Endometrial microvascular endothelial cells (primary cell): ENCODE measurements around the gene GCKR. TPM values are rescaled to one million over a fixed set of nuclear protein-coding genes. Genes with fewer than 3 reads are reported as not detected.

ENCODE experiments used
- in situ Hi-C: cut with HindIII; loops from 2 replicates; pipeline ENCODE4 v1.10.0; 2017; ENCODE audit warnings: low sequenced_read_pairs, low pct_unique_long_range_greater_than_20kb; ENCODE audit errors: inconsistent ontology term
- total RNA-seq: library from RNA; depleted of rRNA; stranded (reverse); fragments of >200 nt; gene quantifications from one replicate; pipeline ENCODE4 v1.2.3, GENCODE V29; 2015; ENCODE audit errors: inconsistent ontology term

Gene GCKR
- total RNA-seq, 1 donor from 2014 or later = 2.6 TPM

GRCh38 chr2:27566628-27567027, 70.0 kb downstream of the GCKR start:
- in situ Hi-C loops = no loop called here

DNA sequence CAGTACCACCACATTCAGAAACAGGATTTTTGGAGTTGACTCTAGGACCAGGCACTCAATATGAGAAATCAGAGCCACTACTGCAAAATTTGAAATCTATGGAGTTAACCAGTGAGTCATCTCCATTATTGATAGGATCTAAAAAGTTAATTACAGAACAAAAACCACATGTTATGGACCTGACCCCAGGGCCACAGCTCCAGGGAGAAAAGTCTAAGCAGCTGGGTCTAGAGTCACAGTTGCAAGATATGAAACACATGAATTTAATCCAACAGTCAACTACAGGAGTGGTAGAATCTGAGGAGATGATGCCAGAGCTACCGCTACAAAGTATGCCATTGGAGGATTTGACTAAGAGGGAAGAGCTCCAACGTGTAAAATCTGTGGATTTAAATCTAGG, 72.8 kb downstream of the GCKR start:
- in situ Hi-C loops = no loop called here

DNA sequence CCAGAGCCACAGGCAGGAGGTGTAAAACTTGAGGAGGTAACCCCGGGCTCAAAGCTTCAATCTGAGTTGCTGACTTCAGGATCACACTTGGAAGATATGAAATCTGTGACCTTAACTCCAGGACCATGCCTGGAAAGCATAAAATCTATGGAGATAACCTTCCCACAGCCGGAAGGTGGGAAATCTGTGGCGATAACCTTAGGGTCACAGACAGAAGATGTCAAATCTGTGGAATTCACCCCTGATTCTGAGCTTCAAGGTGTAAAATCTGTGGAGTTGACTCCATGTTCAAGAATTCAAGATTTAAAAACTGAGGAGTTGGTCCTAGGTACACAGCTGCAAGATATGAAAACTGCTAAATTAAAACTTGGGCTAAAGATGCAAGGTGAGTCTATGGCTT, 74.6 kb downstream of the GCKR start:
- in situ Hi-C loops = no loop called here

DNA sequence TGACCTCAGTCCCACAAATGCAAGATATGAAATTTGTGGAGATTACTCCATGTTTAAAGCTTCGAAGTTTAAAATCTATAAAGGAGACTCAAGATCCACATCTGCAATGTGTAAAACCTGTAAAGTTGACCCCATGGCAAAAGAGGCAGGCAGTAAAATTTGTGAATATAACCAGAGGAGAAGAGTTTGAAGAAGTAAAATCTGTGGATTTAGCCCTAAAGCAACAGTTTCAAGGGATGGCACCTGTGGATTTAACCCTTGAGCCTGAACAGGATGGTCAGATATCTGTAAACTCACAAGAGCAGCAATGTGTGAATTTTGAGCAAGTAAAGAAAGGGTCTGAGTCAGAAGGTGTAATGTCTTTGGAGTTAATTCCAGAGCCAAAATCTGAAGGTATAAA, 75.0 kb downstream of the GCKR start:
- in situ Hi-C loops = no loop called here

DNA sequence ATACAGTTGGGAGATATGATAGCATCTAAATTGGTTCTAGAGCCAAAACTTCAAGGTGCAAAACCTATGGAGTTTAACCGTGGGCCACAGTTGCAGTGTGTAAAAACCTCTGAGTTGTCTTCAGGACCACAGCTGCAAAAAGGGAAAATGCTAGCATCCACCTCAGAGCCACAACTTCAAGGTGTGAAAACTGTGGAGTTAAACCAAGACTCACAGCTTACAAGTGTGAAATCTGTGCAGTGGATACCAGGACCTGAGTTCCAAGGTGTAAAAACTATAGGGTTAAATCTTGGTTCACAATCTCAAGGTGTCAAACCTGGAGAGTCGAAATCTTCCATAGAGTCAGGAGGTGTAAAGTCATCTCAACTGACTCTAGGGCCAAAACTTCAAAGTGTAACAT, 75.8 kb downstream of the GCKR start:
- in situ Hi-C loops = no loop called here

DNA sequence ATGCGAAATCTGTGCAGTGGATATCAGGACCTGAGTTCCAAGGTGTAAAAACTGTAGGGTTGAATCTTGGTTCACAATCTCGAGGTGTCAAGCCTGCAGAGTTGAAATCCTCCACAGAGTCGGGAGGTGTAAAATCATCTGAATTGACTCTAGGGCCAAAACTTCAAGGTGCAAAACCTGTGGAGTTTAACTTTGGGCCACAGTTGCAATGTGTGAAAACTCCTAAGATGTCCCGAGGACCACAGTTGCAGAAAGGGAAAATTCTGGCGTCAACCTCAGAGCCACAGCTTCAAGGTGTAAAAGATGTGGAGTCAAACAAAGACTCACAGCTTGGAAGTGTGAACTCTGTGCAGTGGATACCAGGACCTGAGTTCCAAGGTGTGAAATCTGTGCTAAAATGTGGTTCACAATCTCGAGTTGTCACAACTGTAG, 76.4 kb downstream of the GCKR start:
- in situ Hi-C loops = no loop called here

Other genes with a start within 250 kb of the GCKR start
- gene SLC30A3, start 233.8 kb upstream of the GCKR start, total RNA-seq = 8.2 TPM
- not detected for gene DNAJC5G, start 221.4 kb upstream of the GCKR start, total RNA-seq
- 0.56 TPM for gene TRIM54, start 214.4 kb upstream of the GCKR start, total RNA-seq
- not detected for gene UCN, start 188.4 kb upstream of the GCKR start, total RNA-seq
- gene MPV17, start 173.7 kb upstream of the GCKR start, total RNA-seq = 115 TPM
- gene GTF3C2, start 140.1 kb upstream of the GCKR start, total RNA-seq = 43.2 TPM
- 63.6 TPM for gene EIF2B4, start 126.5 kb upstream of the GCKR start, total RNA-seq
- 163 TPM for gene SNX17, start 126.2 kb upstream of the GCKR start, total RNA-seq
- 4.4 TPM for gene ZNF513, start 116.1 kb upstream of the GCKR start, total RNA-seq
- 156 TPM for gene PPM1G, start 87.2 kb upstream of the GCKR start, total RNA-seq
- 111 TPM for gene NRBP1, start 68.2 kb upstream of the GCKR start, total RNA-seq
- gene KRTCAP3, start 54.5 kb upstream of the GCKR start, total RNA-seq = not detected
- gene IFT172, start 7.1 kb upstream of the GCKR start, total RNA-seq = 26.6 TPM
- 24.8 TPM for gene FNDC4, start 1.6 kb upstream of the GCKR start, total RNA-seq
- gene ZNF512, start 86.2 kb downstream of the GCKR start, total RNA-seq = 70.3 TPM
- gene CCDC121, start 132.2 kb downstream of the GCKR start, total RNA-seq = 1.4 TPM
- 43.9 TPM for gene GPN1, start 132.2 kb downstream of the GCKR start, total RNA-seq
- gene SUPT7L, start 166.8 kb downstream of the GCKR start, total RNA-seq = 18.0 TPM
- 30.3 TPM for gene SLC4A1AP, start 167.1 kb downstream of the GCKR start, total RNA-seq